GM10266 (cell line): ENCODE measurements around the gene SLC6A16.
A peak's percentile ranks its signal among the peaks of the same experiment; 100 is the strongest.

Source experiments
- DNase-seq: peaks from one replicate; pipeline ENCODE4 v3.0.0; 2012; ENCODE audit errors: extremely low spot score
- CTCF ChIP-seq: IDR thresholded peaks from 2 replicates; pipeline ENCODE4 v1.5.1; 2012; ENCODE audit warnings: mild to moderate bottlenecking, low read depth; ENCODE audit not compliant: control insufficient read depth, insufficient read depth; ENCODE audit errors: missing control alignments

Gene SLC6A16

GRCh38 chr19:49337267-49338022, 12.5 kb upstream of the SLC6A16 start:
- no peak for DNase-seq
- TF ChIP-seq CTCF = no peak

GRCh38 chr19:49336482-49337266, 11.7 kb upstream of the SLC6A16 start:
- TF ChIP-seq CTCF = no peak
- DNase-seq = no peak

GRCh38 chr19:49335784-49336481, 10.9 kb upstream of the SLC6A16 start:
- peak; percentile 74 for DNase-seq
- no peak for TF ChIP-seq CTCF

GRCh38 chr19:49335071-49335783, 10.2 kb upstream of the SLC6A16 start, which contains the start of gene CD37:
Gene CD37 (plus strand): TSS chr19:49335406. CDS start chr19:49335541, 135 bp downstream.
- no peak for TF ChIP-seq CTCF
- peak; percentile 79 for DNase-seq

GRCh38 chr19:49333811-49334288, 8.9 kb upstream of the SLC6A16 start:
- peak; percentile 66 for DNase-seq

More at GRCh38 chr19:49333811-49334288, 8.9 kb upstream of the SLC6A16 start:
- no peak for TF ChIP-seq CTCF
